Measurements from ENCODE around the gene ANKRD12. TPM values are rescaled to one million over a fixed set of nuclear protein-coding genes. Genes with fewer than 3 reads are reported as not detected.
"Not testable (repeated sequence)": the region's sequence is repeated elsewhere in the genome, so short reads cannot be mapped to it uniquely, and the experiment has no call there.

The ANKRD12 gene
- total RNA-seq, 6 donors from 2014 or later = 32.8 to 80.7 (median 65.6) TPM

DNA sequence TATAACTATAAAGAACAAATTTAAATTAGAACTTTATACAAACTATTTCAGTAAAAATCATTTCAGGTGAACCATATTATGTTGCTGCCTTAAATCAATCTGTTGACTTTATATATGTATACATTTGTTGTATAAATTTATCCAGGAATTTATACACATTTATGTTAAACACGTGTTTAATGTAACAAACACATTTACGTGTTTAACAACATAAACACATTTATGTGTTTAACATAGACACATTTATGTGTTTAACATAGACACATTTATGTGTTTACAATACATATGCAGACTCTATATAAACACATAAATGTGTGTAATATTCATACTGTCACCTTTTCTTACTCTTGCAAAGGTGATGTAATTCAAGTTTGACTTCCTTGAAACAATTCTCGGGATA, 122.6 kb downstream of the ANKRD12 start:
- Histone ChIP-seq H3K27ac (no peak overlapping the region), H3K4me3 (no peak overlapping the region), H3K9me3 (no peaks in the 10 kb centered on the region), H3K27me3 (no peaks in the 10 kb centered on the region), H3K36me3 (peaks cover 0 to 17% (median under 1%) of the 10 kb centered on the region in 4 donors), H3K4me1 (no peaks in the 10 kb centered on the region)
- 91 to 95% methylated on average over 3 of the region's 3 CpGs for WGBS, 2 donors
- DNase-seq (no peak), ATAC-seq (ENCODE audit: low FRiP score in 2 of 2) (no peak)
- TF ChIP-seq CTCF (IDR thresholded peaks at IDR 0.05) = no peak
- TF ChIP-seq POLR2A (IDR thresholded peaks at IDR 0.05) = no peak
- no peak for TF ChIP-seq EP300 (IDR thresholded peaks at IDR 0.05)
- TF ChIP-seq POLR2AphosphoS5 (IDR thresholded peaks at IDR 0.05) = no peak

DNA sequence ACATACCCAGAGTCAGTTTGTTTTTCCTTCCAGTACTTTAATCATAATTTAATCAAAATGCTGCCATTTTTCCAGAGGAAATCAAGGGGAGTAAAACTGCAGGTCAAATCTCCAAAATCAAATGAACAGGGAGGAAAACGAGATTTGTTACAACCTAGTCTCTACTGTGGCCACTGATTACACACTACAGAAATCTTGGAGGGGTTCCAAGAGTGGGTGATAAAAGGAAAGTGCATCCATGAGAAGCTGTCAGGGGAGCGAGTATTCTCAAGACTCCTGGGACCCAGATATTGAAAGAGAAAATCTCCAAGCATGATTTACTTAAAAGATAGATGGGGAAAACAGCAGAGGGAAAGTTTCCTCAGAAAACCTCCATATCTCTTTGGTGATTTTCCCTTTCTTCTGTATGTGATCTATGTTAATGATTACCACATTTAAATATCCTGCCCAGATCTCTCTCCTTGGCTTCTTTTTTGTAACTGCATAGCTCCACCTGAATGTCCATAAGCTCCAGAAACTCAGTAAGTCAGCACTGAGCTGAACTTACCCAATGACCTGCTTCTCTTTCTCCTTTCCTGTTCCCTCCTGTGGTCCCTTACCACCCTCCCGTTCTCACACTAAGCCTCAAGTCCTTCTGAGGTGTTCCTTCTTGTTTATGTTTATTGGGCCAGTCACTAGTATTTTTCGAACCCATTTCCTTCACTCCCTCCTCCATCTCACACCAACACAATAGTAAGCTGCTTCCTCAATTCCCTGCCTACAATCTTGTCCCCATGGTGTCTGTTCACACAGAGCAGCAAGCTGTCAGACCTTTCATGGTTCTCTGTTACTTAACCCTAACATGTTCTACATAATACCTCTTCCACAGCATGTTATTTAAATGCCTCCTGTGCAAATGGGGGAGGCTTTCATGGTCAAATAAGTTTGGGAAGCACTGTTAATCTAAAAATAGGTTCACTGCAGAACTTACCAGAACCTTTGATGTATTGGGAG, 124.1 kb downstream of the ANKRD12 start:
- no peak for TF ChIP-seq POLR2A (IDR thresholded peaks at IDR 0.05)
- TF ChIP-seq EP300 (IDR thresholded peaks at IDR 0.05) = no peak
- no peak for TF ChIP-seq CTCF (IDR thresholded peaks at IDR 0.05)
- no peak for TF ChIP-seq POLR2AphosphoS5 (IDR thresholded peaks at IDR 0.05)
- H3K4me1 ChIP-seq = no peaks in the 10 kb centered on the region
- peaks cover 6 to 22% (median 12%) of the 10 kb centered on the region in 4 donors for H3K36me3 ChIP-seq
- no peak for ATAC-seq (ENCODE audit: low FRiP score in 2 of 2)
- H3K27ac ChIP-seq = no peak overlapping the region
- no peak overlapping the region for H3K4me3 ChIP-seq
- no peaks in the 10 kb centered on the region for H3K9me3 ChIP-seq
- no peaks in the 10 kb centered on the region for H3K27me3 ChIP-seq
- DNase-seq = no peak
- 70 to 83% methylated on average over 4 of the region's 4 CpGs for WGBS, 2 donors

- no peaks in the 10 kb centered on the region for H3K9me3 ChIP-seq
- ATAC-seq (ENCODE audit: low FRiP score in 2 of 2) = no peak
- H3K27ac ChIP-seq = no peak overlapping the region
- 93 to 95% methylated on average over 1 of the region's 1 CpG for WGBS, 2 donors
- no peaks in the 10 kb centered on the region for H3K27me3 ChIP-seq
- DNase-seq = no peak
- TF ChIP-seq CTCF (IDR thresholded peaks at IDR 0.05) = no peak
- TF ChIP-seq POLR2A (IDR thresholded peaks at IDR 0.05) = no peak
- no peak for TF ChIP-seq EP300 (IDR thresholded peaks at IDR 0.05)
- no peak for TF ChIP-seq POLR2AphosphoS5 (IDR thresholded peaks at IDR 0.05)
- H3K36me3 ChIP-seq = peaks cover 6 to 24% (median 12%) of the 10 kb centered on the region in 4 donors
- H3K4me1 ChIP-seq = no peaks in the 10 kb centered on the region
- no peak overlapping the region for H3K4me3 ChIP-seq
Observed at GRCh38 chr18:9263264-9263663, 126.7 kb downstream of the ANKRD12 start.

GRCh38 chr18:9264797-9265196, 128.2 kb downstream of the ANKRD12 start:
- ATAC-seq (ENCODE audit: low FRiP score in 2 of 2); H3K27ac ChIP-seq; H3K4me1 ChIP-seq; H3K9me3 ChIP-seq; H3K27me3 ChIP-seq; H3K4me3 ChIP-seq: not testable (repeated sequence)
- WGBS, 2 donors = 95 to 96% methylated on average over 15 of the region's 15 CpGs
- DNase-seq = peak in 1 of 2 donors; percentile 43
- peaks cover 6 to 24% (median 12%) of the 10 kb centered on the region in 4 donors for H3K36me3 ChIP-seq

DNA sequence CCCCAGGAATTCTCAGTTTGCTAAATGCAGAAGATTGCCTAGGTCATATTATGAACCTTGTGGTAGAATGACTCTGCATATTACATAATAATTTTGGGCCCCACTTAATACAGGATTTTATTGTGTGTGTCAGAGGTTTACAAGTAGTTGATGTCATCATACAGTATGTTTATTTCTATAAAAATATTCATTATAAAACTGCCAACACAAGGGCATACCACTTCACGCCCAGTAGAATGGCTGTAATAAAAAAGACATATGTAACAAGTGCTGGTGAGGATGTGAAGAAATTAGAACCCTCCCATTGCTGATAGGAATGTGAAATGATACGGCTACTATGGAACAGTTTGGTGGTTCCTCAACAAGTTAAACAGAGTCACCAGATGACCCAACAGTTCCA, 136.6 kb downstream of the ANKRD12 start:
- peaks cover 0 to 61% (median 14%) of the 10 kb centered on the region in 4 donors for H3K36me3 ChIP-seq
- DNase-seq = no peak
- WGBS, 2 donors = 95 to 97% methylated on average over 2 of the region's 2 CpGs
- ATAC-seq (ENCODE audit: low FRiP score in 2 of 2) = no peak
- no peaks in the 10 kb centered on the region for H3K4me1 ChIP-seq
- no peaks in the 10 kb centered on the region for H3K27me3 ChIP-seq
- no peaks in the 10 kb centered on the region for H3K9me3 ChIP-seq
- no peak overlapping the region for H3K27ac ChIP-seq
- H3K4me3 ChIP-seq = no peak overlapping the region
- TF ChIP-seq CTCF (IDR thresholded peaks at IDR 0.05) (no peak), POLR2AphosphoS5 (IDR thresholded peaks at IDR 0.05) (no peak), EP300 (IDR thresholded peaks at IDR 0.05) (no peak), POLR2A (IDR thresholded peaks at IDR 0.05) (no peak)

Data from upper lobe of left lung (tissue), 6 donors.